GM20000 (cell line): Measurements from ENCODE around the gene NUDT16.

Experiments
- DNase-seq: peaks from one replicate; pipeline ENCODE4 v3.0.0; 2012; ENCODE audit warnings: low spot score
- CTCF ChIP-seq: IDR thresholded peaks from 2 replicates; pipeline ENCODE4 v1.5.1; 2012; ENCODE audit warnings: mild to moderate bottlenecking, control low read depth; ENCODE audit errors: extremely low read depth, missing control alignments

Gene NUDT16

GRCh38 chr3:131421957-131422498 is 40.5 kb downstream of the NUDT16 start:
- DNase-seq = no peak
- TF ChIP-seq CTCF = no peak

- TF ChIP-seq CTCF = no peak
- DNase-seq = no peak
These were observed 45.7 kb downstream of the NUDT16 start for GRCh38 chr3:131427226-131427625.

GRCh38 chr3:131431754-131432153 is 50.2 kb downstream of the NUDT16 start:
- DNase-seq = no peak
- no peak for TF ChIP-seq CTCF

- no peak for DNase-seq
- no peak for TF ChIP-seq CTCF
These were observed 50.9 kb downstream of the NUDT16 start for GRCh38 chr3:131432441-131432840.

- no peak for DNase-seq
- TF ChIP-seq CTCF = no peak
These were observed 53.4 kb downstream of the NUDT16 start for GRCh38 chr3:131435000-131435399.
